CD4-positive, alpha-beta memory T cell (primary cell): ENCODE data around the gene MAGEA11. TPM values are rescaled to one million over a fixed set of nuclear protein-coding genes. Genes with fewer than 3 reads are reported as not detected.
A peak's percentile ranks its signal among the peaks of the same experiment; 100 is the strongest.

Experiments used
- CTCF ChIA-PET: fragments of 350-600 bp; sonication (Branson Sonifier 250); formaldehyde crosslinking; loops from one replicate; lab custom pipeline; 2021; ENCODE audit warnings: inconsistent platforms; ENCODE audit not compliant: partially characterized antibody; lab: Charles Lee
- POLR2A ChIA-PET: fragments of 350-600 bp; sonication (Branson Sonifier 250); formaldehyde crosslinking; loops from one replicate; lab custom pipeline; 2021; ENCODE audit not compliant: partially characterized antibody; lab: Charles Lee
- DNase-seq, 5 donors: peaks; one replicate each; pipeline versions ENCODE4 v3.0.0 to v3.0.0-alpha.2; 2020 to 2022; ENCODE audit warnings: mixed read lengths in 1 of 5
- H3K27ac ChIP-seq: one replicate; pipeline ENCODE4 v1.7.0; 2013; ENCODE audit warnings: low read depth, low read length
- H3K27me3 ChIP-seq: 2 replicates; pipeline ENCODE4 v1.7.0; 2013; ENCODE audit warnings: mild to moderate bottlenecking, low read length, moderate library complexity; ENCODE audit not compliant: insufficient read depth
- H3K36me3 ChIP-seq: 2 replicates; pipeline ENCODE4 v1.7.0; 2013; ENCODE audit warnings: mild to moderate bottlenecking, low read length, moderate library complexity; ENCODE audit not compliant: insufficient read depth
- H3K4me1 ChIP-seq: 2 replicates; pipeline ENCODE4 v1.7.0; 2013; ENCODE audit warnings: mild to moderate bottlenecking, low read length, moderate library complexity; ENCODE audit not compliant: insufficient read depth
- H3K4me3 ChIP-seq, 2 donors: one replicate each; pipeline ENCODE4 v1.7.0; 2013; ENCODE audit warnings: low read length in 2 of 2, mild to moderate bottlenecking in 1 of 2
- H3K9me3 ChIP-seq, 2 donors: one replicate each; pipeline ENCODE4 v1.7.0; 2013; ENCODE audit warnings: low read length in 2 of 2, control low read depth in 1 of 2; ENCODE audit not compliant: control insufficient read depth in 1 of 2
- H3K27ac Mint-ChIP-seq, 7 donors: one replicate each; pipeline ENCODE4 v1.8.0; 2020 to 2021; ENCODE audit warnings: mixed read lengths in 7 of 7, mild to moderate bottlenecking in 6 of 7, inconsistent platforms in 3 of 7, moderate library complexity in 3 of 7
- H3K27me3 Mint-ChIP-seq, 2 donors: one replicate each; pipeline ENCODE4 v1.8.0; 2020 to 2021; ENCODE audit warnings: mixed read lengths in 2 of 2
- H3K36me3 Mint-ChIP-seq, 2 donors: one replicate each; pipeline ENCODE4 v1.8.0; 2020 to 2021; ENCODE audit warnings: mixed read lengths in 2 of 2, inconsistent platforms in 1 of 2, mild to moderate bottlenecking in 1 of 2
- H3K4me1 Mint-ChIP-seq, 4 donors: one replicate each; pipeline ENCODE4 v1.8.0; 2020 to 2021; ENCODE audit warnings: mixed read lengths in 4 of 4, mild to moderate bottlenecking in 1 of 4
- H3K4me3 Mint-ChIP-seq, 8 donors: one replicate each; pipeline ENCODE4 v1.8.0; 2020 to 2021; ENCODE audit warnings: mixed read lengths in 8 of 8, mild to moderate bottlenecking in 7 of 8, moderate library complexity in 6 of 8, inconsistent platforms in 3 of 8
- H3K9me3 Mint-ChIP-seq, 8 donors: one replicate each; pipeline ENCODE4 v1.8.0; 2020 to 2021; ENCODE audit warnings: mixed read lengths in 8 of 8, mild to moderate bottlenecking in 5 of 8, inconsistent platforms in 3 of 8, moderate library complexity in 1 of 8
- intact Hi-C: fragments of 100-400 bp; cut with micrococcal nuclease; formaldehyde crosslinking; loops from one replicate; pipeline ENCODE4 v1.15.1; 2023
- polyA plus RNA-seq, 2 donors: library from polyadenylated mRNA; unstranded; fragments of 300-500 nt; fragmentation: Illumina TruSeq; gene quantifications; one replicate each; pipeline ENCODE4 v1.2.3, GENCODE V29; 2021
- total RNA-seq, 2 experiments: library from RNA; stranded (reverse); gene quantifications; one replicate each; pipeline ENCODE4 v1.2.3, GENCODE V29; 2021

Gene MAGEA11
- total and polyA plus RNA-seq, 4 experiments from 2014 or later = not detected

DNA sequence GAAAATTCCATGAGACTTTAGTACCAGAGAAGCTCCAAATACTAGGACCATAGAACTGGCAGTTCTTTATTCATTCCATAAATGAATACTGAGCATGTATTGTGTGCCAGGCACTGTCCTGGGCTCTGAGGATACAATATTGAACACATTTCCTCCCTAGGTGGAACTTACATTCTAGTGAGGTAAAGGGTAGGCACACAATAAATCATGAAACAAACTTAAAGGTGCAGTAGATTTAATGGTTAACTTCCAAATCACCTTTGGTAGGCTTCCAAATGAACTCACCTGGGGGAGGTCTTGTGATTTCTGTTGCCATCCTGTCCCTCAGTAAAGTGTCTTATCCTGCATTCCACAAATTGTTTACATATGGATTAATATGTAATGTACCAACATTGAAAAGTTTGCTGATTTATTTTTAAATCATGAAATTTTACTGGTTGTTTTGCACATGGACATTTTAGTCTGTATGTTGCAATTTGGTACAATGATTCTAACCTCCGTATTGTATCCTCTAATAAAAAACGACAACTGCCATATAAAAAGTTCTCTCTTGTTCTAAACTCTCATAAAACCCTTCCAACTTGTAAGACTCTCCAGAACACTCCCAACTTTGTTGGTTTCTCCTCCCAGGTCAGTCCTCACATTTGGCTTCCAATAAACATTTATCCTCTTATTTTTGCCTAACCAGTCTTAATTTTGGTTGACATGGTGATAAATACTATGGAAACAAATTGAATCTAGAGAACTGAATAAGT lies 4.5 kb upstream of the MAGEA11 start:
- Mint-ChIP-seq H3K9me3 (no peaks in the 10 kb centered on the region), H3K27me3 (peaks cover 0 to 2% of the 10 kb centered on the region in 2 donors), H3K27ac (peak overlapping the region in 1 of 7 donors; percentile 61), H3K4me3 (no peak overlapping the region), H3K36me3 (no peaks in the 10 kb centered on the region), H3K4me1 (no peaks in the 10 kb centered on the region)
- H3K4me1 ChIP-seq = no peaks in the 10 kb centered on the region
- intact Hi-C loops = no loop called here
- no peak for DNase-seq
- no peak overlapping the region for H3K27ac ChIP-seq
- CTCF ChIA-PET = no interaction called here
- H3K27me3 ChIP-seq = no peaks in the 10 kb centered on the region
- H3K36me3 ChIP-seq = no peaks in the 10 kb centered on the region
- POLR2A ChIA-PET = no interaction called here
- no peaks in the 10 kb centered on the region for H3K9me3 ChIP-seq
- H3K4me3 ChIP-seq = no peak overlapping the region

GRCh38 chrX:149712831-149713230 lies 971 bp downstream of the MAGEA11 start:
- ChIA-PET CTCF (no interaction called here), POLR2A (no interaction called here)
- Mint-ChIP-seq H3K27ac (no peak overlapping the region), H3K4me3 (no peak overlapping the region), H3K9me3 (no peaks in the 10 kb centered on the region), H3K36me3 (no peaks in the 10 kb centered on the region), H3K4me1 (no peaks in the 10 kb centered on the region), H3K27me3 (no peaks in the 10 kb centered on the region)
- Histone ChIP-seq H3K27ac (no peak overlapping the region), H3K4me3 (no peak overlapping the region), H3K4me1 (no peaks in the 10 kb centered on the region), H3K36me3 (no peaks in the 10 kb centered on the region), H3K27me3 (no peaks in the 10 kb centered on the region), H3K9me3 (no peaks in the 10 kb centered on the region)
- intact Hi-C loops = no loop called here
- no peak for DNase-seq

DNA sequence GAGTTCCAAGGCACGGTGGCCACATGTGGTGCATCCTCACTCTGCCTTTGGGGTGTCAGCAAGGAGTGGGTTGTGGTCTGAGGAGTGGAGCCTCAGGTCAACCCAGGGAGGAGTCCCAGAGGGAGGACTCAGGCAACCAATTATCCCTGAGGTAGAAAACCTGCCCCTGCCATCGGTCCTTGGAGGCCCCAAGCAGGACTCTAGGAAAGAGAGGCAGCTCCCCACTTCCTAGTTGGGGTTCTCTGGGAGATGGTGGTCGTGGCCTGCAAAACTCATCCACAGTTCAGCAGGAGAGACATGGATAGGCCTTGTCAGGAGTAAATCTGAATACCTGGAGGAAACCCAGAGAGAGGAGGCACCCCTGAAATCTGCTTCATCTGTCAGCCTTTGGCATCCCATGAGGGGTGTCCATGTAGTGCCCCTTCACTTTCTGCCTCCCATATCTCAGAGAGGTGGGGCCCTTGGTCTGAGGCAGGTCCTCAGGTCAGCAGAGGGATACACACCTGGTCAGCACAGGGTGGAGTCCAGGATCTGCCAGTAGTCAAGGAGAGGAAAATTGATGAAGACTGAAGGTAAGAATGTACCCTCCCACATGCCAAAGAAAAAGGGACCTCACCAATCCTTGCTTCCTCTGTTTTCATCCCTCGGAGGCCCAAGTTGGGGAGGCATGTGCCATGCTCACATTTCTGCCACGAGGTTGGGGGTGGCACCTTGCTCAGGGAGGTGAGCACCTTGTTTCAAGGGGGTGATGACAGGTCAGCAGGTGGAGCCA lies 1.6 kb downstream of the MAGEA11 start:
- H3K9me3 ChIP-seq = no peaks in the 10 kb centered on the region
- H3K4me1 ChIP-seq = no peaks in the 10 kb centered on the region
- intact Hi-C loops = no loop called here
- H3K27ac Mint-ChIP-seq = no peak overlapping the region
- no peaks in the 10 kb centered on the region for H3K9me3 Mint-ChIP-seq
- ChIA-PET CTCF (no interaction called here), POLR2A (no interaction called here)
- H3K4me3 ChIP-seq = no peak overlapping the region
- no peak for DNase-seq
- H3K27me3 ChIP-seq = no peaks in the 10 kb centered on the region
- H3K36me3 ChIP-seq = no peaks in the 10 kb centered on the region
- H3K27ac ChIP-seq = no peak overlapping the region
- H3K4me3 Mint-ChIP-seq = no peak overlapping the region
- H3K27me3 Mint-ChIP-seq = no peaks in the 10 kb centered on the region
- no peaks in the 10 kb centered on the region for H3K4me1 Mint-ChIP-seq
- no peaks in the 10 kb centered on the region for H3K36me3 Mint-ChIP-seq

DNA sequence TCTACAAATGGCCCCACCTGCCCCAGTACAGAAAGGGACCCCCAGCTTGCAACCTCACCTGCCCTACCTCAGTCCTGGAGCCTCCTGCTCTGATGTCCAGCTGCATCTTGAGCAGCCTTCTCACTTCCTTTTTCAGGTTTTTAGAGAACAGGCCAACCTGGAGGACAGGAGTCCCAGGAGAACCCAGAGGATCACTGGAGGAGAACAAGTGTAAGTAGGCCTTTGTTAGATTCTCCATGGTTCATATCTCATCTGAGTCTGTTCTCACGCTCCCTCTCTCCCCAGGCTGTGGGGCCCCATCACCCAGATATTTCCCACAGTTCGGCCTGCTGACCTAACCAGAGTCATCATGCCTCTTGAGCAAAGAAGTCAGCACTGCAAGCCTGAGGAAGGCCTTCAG lies 3.6 kb downstream of the MAGEA11 start:
- H3K27ac Mint-ChIP-seq = no peak overlapping the region
- no peaks in the 10 kb centered on the region for H3K4me1 ChIP-seq
- no peak for DNase-seq
- H3K27me3 Mint-ChIP-seq = no peaks in the 10 kb centered on the region
- no peak overlapping the region for H3K4me3 Mint-ChIP-seq
- POLR2A ChIA-PET = no interaction called here
- no peaks in the 10 kb centered on the region for H3K9me3 ChIP-seq
- no peaks in the 10 kb centered on the region for H3K27me3 ChIP-seq
- H3K4me3 ChIP-seq = no peak overlapping the region
- H3K9me3 Mint-ChIP-seq = no peaks in the 10 kb centered on the region
- intact Hi-C loops = no loop called here
- CTCF ChIA-PET = no interaction called here
- no peaks in the 10 kb centered on the region for H3K36me3 Mint-ChIP-seq
- no peaks in the 10 kb centered on the region for H3K36me3 ChIP-seq
- H3K27ac ChIP-seq = no peak overlapping the region
- H3K4me1 Mint-ChIP-seq = no peaks in the 10 kb centered on the region

- Mint-ChIP-seq H3K36me3 (no peaks in the 10 kb centered on the region), H3K4me3 (no peak overlapping the region), H3K27me3 (no peaks in the 10 kb centered on the region), H3K4me1 (no peaks in the 10 kb centered on the region), H3K27ac (no peak overlapping the region), H3K9me3 (no peaks in the 10 kb centered on the region)
- DNase-seq = no peak
- Histone ChIP-seq H3K36me3 (no peaks in the 10 kb centered on the region), H3K27me3 (no peaks in the 10 kb centered on the region), H3K4me3 (no peak overlapping the region), H3K4me1 (no peaks in the 10 kb centered on the region), H3K9me3 (no peaks in the 10 kb centered on the region), H3K27ac (no peak overlapping the region)
- intact Hi-C loops = no loop called here
- CTCF ChIA-PET = no interaction called here
- POLR2A ChIA-PET = no interaction called here
These were observed 4.8 kb downstream of the MAGEA11 start for GRCh38 chrX:149716632-149717031.

GRCh38 chrX:149717803-149718202 lies 5.9 kb downstream of the MAGEA11 start:
- Histone ChIP-seq H3K36me3 (no peaks in the 10 kb centered on the region), H3K9me3 (no peaks in the 10 kb centered on the region), H3K27me3 (no peaks in the 10 kb centered on the region), H3K27ac (no peak overlapping the region), H3K4me1 (no peaks in the 10 kb centered on the region), H3K4me3 (no peak overlapping the region)
- CTCF ChIA-PET = no interaction called here
- Mint-ChIP-seq H3K36me3 (no peaks in the 10 kb centered on the region), H3K4me3 (no peak overlapping the region), H3K4me1 (no peaks in the 10 kb centered on the region), H3K27me3 (no peaks in the 10 kb centered on the region), H3K27ac (no peak overlapping the region), H3K9me3 (no peaks in the 10 kb centered on the region)
- no peak for DNase-seq
- intact Hi-C loops = no loop called here
- POLR2A ChIA-PET = no interaction called here

DNA sequence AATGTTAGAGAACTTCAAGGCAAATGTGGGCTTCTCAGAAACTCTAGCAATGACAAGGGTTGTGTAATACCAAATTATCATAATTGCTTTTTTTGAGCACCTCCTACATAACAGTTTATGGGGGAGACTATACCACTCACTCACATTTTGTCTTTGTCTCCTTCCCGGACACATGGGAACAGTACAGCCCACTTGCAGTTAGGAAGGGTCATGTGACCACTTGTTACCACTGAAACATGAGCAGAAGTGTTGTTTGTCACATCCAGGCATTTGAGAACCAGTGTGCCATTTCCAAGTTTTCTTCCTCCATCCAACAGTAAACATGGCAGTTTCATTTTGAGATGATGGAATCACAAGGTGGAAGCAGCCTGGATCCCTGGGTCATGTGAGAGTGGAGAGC lies 6.9 kb downstream of the MAGEA11 start:
- no peak overlapping the region for H3K4me3 Mint-ChIP-seq
- no peaks in the 10 kb centered on the region for H3K27me3 Mint-ChIP-seq
- Histone ChIP-seq H3K4me1 (no peaks in the 10 kb centered on the region), H3K4me3 (no peak overlapping the region), H3K9me3 (no peaks in the 10 kb centered on the region), H3K36me3 (no peaks in the 10 kb centered on the region), H3K27me3 (no peaks in the 10 kb centered on the region), H3K27ac (no peak overlapping the region)
- CTCF ChIA-PET = no interaction called here
- no peaks in the 10 kb centered on the region for H3K9me3 Mint-ChIP-seq
- POLR2A ChIA-PET = no interaction called here
- DNase-seq = no peak
- intact Hi-C loops = no loop called here
- no peaks in the 10 kb centered on the region for H3K36me3 Mint-ChIP-seq
- no peak overlapping the region for H3K27ac Mint-ChIP-seq
- no peaks in the 10 kb centered on the region for H3K4me1 Mint-ChIP-seq
